Ishikawa (cell line): ENCODE measurements around the gene POMT2.

ENCODE experiments used
- CEBPB ChIP-seq: IDR thresholded peaks from 2 replicates; pipeline ENCODE4 v1.6.1; 2012
- CREB1 ChIP-seq: IDR thresholded peaks from 2 replicates; pipeline ENCODE4 v1.6.1; 2012; ENCODE audit warnings: low read depth
- EGR1 ChIP-seq: IDR thresholded peaks from 2 replicates; pipeline ENCODE4 v1.6.1; 2012
- EP300 ChIP-seq: IDR thresholded peaks from 2 replicates; pipeline ENCODE4 v1.6.1; 2012; ENCODE audit warnings: borderline replicate concordance
- FOXM1 ChIP-seq: IDR thresholded peaks from 2 replicates; pipeline ENCODE4 v1.6.1; 2012; ENCODE audit warnings: low read depth, borderline replicate concordance
- NFIC ChIP-seq: IDR thresholded peaks from 2 replicates; pipeline ENCODE4 v1.6.1; 2012
- RAD21 ChIP-seq: IDR thresholded peaks from 2 replicates; pipeline ENCODE4 v1.6.1; 2012; ENCODE audit warnings: low read depth
- TAF1 ChIP-seq: IDR thresholded peaks from 2 replicates; pipeline ENCODE4 v1.6.1; 2012; ENCODE audit warnings: low read depth, mild to moderate bottlenecking
- TCF12 ChIP-seq: IDR thresholded peaks from 2 replicates; pipeline ENCODE4 v1.6.1; 2012; ENCODE audit warnings: low read depth
- TEAD4 ChIP-seq: IDR thresholded peaks from 2 replicates; pipeline ENCODE4 v1.6.1; 2012
- YY1 ChIP-seq: IDR thresholded peaks from 2 replicates; pipeline ENCODE4 v1.6.1; 2012; ENCODE audit warnings: low read depth
- ZBTB7A ChIP-seq: IDR thresholded peaks from 2 replicates; pipeline ENCODE4 v1.6.1; 2012; ENCODE audit warnings: low read depth
- TF ChIP-seq, protein P1 (sequence below): IDR thresholded peaks from 2 replicates; pipeline ENCODE4 v1.6.1; 2012
- TF ChIP-seq, protein P2 (sequence below): IDR thresholded peaks from 2 replicates; pipeline ENCODE4 v1.6.1; 2012; ENCODE audit warnings: low read depth, mild to moderate bottlenecking
- TF ChIP-seq, protein P3 (sequence below): IDR thresholded peaks from 2 replicates; pipeline ENCODE4 v1.6.1; 2012

Gene POMT2

DNA sequence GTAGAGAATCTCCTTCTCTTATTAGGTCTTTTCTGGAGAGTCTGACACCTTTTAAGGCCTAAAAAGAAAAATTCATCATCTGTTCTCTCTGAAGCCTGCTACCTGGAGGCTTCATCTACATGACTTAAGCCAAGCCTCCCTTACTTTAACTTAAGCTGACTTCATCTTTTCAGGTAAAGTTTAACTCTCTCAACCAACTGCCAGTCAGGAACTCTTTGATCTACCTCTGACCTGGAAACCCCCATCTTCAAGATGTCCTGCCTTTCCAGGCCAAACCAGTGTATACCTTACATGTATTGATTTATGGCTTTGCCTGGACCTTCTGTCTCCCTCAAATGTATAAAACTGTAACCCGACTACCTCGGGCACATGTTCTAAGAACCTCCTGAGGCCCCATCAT lies 17.6 kb upstream of the POMT2 start:
- TF ChIP-seq EGR1 (no peak), TCF12 (no peak), TAF1 (no peak), RAD21 (no peak), NFIC (no peak), FOXM1 (no peak), TEAD4 (no peak), ZBTB7A (no peak), YY1 (no peak), EP300 (no peak), CEBPB (no peak), CREB1 (no peak)
- TF ChIP-seq, protein P1, sequence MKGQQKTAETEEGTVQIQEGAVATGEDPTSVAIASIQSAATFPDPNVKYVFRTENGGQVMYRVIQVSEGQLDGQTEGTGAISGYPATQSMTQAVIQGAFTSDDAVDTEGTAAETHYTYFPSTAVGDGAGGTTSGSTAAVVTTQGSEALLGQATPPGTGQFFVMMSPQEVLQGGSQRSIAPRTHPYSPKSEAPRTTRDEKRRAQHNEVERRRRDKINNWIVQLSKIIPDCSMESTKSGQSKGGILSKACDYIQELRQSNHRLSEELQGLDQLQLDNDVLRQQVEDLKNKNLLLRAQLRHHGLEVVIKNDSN, result no peak
- TF ChIP-seq, protein P2, sequence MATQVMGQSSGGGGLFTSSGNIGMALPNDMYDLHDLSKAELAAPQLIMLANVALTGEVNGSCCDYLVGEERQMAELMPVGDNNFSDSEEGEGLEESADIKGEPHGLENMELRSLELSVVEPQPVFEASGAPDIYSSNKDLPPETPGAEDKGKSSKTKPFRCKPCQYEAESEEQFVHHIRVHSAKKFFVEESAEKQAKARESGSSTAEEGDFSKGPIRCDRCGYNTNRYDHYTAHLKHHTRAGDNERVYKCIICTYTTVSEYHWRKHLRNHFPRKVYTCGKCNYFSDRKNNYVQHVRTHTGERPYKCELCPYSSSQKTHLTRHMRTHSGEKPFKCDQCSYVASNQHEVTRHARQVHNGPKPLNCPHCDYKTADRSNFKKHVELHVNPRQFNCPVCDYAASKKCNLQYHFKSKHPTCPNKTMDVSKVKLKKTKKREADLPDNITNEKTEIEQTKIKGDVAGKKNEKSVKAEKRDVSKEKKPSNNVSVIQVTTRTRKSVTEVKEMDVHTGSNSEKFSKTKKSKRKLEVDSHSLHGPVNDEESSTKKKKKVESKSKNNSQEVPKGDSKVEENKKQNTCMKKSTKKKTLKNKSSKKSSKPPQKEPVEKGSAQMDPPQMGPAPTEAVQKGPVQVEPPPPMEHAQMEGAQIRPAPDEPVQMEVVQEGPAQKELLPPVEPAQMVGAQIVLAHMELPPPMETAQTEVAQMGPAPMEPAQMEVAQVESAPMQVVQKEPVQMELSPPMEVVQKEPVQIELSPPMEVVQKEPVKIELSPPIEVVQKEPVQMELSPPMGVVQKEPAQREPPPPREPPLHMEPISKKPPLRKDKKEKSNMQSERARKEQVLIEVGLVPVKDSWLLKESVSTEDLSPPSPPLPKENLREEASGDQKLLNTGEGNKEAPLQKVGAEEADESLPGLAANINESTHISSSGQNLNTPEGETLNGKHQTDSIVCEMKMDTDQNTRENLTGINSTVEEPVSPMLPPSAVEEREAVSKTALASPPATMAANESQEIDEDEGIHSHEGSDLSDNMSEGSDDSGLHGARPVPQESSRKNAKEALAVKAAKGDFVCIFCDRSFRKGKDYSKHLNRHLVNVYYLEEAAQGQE, result no peak
- TF ChIP-seq, protein P3, sequence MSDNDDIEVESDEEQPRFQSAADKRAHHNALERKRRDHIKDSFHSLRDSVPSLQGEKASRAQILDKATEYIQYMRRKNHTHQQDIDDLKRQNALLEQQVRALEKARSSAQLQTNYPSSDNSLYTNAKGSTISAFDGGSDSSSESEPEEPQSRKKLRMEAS, result no peak

DNA sequence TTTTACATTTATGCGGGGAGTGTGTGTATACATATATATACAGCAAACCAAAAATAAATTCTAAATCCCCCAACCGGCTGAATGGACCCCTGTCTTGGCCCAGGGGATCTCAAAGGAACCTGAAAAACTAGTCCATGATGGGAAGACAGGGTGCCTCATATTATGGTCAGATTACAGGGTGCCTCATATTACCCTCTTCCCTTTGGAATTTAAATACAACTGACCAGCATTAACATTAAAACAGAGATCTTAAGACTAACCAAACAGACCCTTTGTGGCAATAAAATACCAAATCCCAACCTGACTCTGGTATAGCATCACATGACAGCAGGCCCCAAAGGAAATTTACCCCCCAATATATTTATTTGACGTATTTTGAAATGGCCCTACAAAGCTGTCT lies 17.2 kb upstream of the POMT2 start:
- TF ChIP-seq RAD21 (no peak), NFIC (no peak), TAF1 (no peak)
- TF ChIP-seq, protein P1, result no peak

DNA sequence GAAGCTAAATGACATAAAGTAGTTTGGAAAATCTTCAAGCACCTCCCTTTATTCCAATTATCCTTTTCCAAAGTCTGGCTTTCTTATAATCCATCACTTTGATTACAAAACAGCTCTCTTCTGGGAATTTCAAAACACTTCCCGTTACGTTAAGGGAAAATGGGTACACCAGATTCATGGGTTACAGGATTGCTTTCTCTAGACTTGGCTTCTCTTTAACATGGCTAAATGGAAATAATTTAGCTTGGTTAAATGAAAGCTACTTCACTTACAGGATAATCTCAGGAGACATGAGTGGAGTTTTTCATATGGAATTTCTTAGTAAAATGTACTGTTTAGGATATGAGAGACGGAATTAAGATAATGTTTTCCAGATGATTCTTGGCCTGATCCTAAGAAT lies 14.9 kb upstream of the POMT2 start:
- TF ChIP-seq, protein P1, result no peak
- TF ChIP-seq CREB1 (no peak), CEBPB (no peak), TEAD4 (no peak), TCF12 (no peak), NFIC (no peak), RAD21 (no peak), TAF1 (no peak), EGR1 (no peak), YY1 (no peak), ZBTB7A (no peak), FOXM1 (no peak), EP300 (no peak)
- TF ChIP-seq, protein P3, result no peak
- TF ChIP-seq, protein P2, result no peak

DNA sequence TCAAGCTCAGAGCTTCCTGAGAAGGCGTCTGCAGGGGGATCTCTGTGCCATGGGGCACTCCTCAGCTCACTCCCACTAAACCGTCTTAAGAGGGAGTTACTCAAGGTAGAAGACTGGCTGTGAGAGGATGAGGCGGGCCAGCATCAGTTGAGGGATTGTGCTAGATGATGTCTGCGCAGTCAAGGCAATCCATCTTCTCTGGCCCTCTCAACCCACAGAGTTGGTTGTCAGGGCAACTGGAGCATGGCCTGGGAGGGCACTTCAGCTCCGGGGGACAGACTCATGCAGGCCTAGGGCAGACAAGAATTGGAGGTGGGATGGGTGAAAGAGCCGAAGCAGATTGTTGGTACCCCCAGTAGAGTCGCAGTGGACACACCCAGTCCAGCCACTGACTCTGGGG lies 9.2 kb upstream of the POMT2 start:
- no peak for TF ChIP-seq RAD21
- TF ChIP-seq EP300, result no peak
- TF ChIP-seq TAF1, result no peak
- TF ChIP-seq CREB1, result no peak
- TF ChIP-seq NFIC, result no peak
- no peak for TF ChIP-seq EGR1
- TF ChIP-seq ZBTB7A, result no peak
- TF ChIP-seq FOXM1, result no peak
- no peak for TF ChIP-seq YY1
- TF ChIP-seq, protein P1, result no peak
- no peak for TF ChIP-seq CEBPB
- no peak for TF ChIP-seq TEAD4
- TF ChIP-seq, protein P2, result no peak
- TF ChIP-seq, protein P3, result no peak
- TF ChIP-seq TCF12, result no peak
